Epithelial cell of prostate (primary cell): ENCODE measurements around the gene TMTC3.

Source experiments
- DNase-seq: peaks from one replicate; pipeline ENCODE4 v3.0.0-alpha.2; 2011; ENCODE audit warnings: low read depth, low spot score
- H3K27ac ChIP-seq: fragments of 450-650 bp; 2 replicates; pipeline ENCODE4 v1.5.1; 2017; ENCODE audit warnings: mild to moderate bottlenecking

TMTC3 gene

GRCh38 chr12:88218293-88218692 lies 76.2 kb downstream of the TMTC3 start:
- no peak for DNase-seq
- no peak overlapping the region for H3K27ac ChIP-seq

GRCh38 chr12:88219861-88220260 lies 77.8 kb downstream of the TMTC3 start:
- no peak for DNase-seq
- H3K27ac ChIP-seq, result no peak overlapping the region

- no peak for DNase-seq
- no peak overlapping the region for H3K27ac ChIP-seq
These were observed 81.4 kb downstream of the TMTC3 start for GRCh38 chr12:88223519-88223918.

- no peak for DNase-seq
These were observed 83.7 kb downstream of the TMTC3 start for GRCh38 chr12:88225776-88226175.

GRCh38 chr12:88227263-88227662 lies 85.2 kb downstream of the TMTC3 start:
- DNase-seq, result no peak
- no peak overlapping the region for H3K27ac ChIP-seq

More at GRCh38 chr12:88225776-88226175, 83.7 kb downstream of the TMTC3 start:
- no peak overlapping the region for H3K27ac ChIP-seq

GRCh38 chr12:88227871-88228270 lies 85.8 kb downstream of the TMTC3 start:
- H3K27ac ChIP-seq, result no peak overlapping the region
- no peak for DNase-seq

- no peak overlapping the region for H3K27ac ChIP-seq
- DNase-seq, result no peak
These were observed 86.6 kb downstream of the TMTC3 start for GRCh38 chr12:88228720-88229119.

- no peak overlapping the region for H3K27ac ChIP-seq
- DNase-seq, result no peak
These were observed 88.2 kb downstream of the TMTC3 start for GRCh38 chr12:88230271-88230670.

- H3K27ac ChIP-seq, result no peak overlapping the region
- DNase-seq, result no peak
These were observed 93.2 kb downstream of the TMTC3 start for GRCh38 chr12:88235183-88235833.

GRCh38 chr12:88237954-88238353 lies 95.8 kb downstream of the TMTC3 start:
- H3K27ac ChIP-seq, result peak overlapping the region; percentile 52
- DNase-seq, result peak; percentile 53

- DNase-seq, result no peak
- H3K27ac ChIP-seq, result peak overlapping the region; percentile 52
These were observed 96.3 kb downstream of the TMTC3 start for GRCh38 chr12:88238406-88238805.

- peak overlapping the region; percentile 73 for H3K27ac ChIP-seq
- DNase-seq, result peak; percentile 79
These were observed 99.9 kb downstream of the TMTC3 start for GRCh38 chr12:88241862-88242570.

- H3K27ac ChIP-seq, result peak overlapping the region; percentile 73
- DNase-seq, result no peak
These were observed 100.4 kb downstream of the TMTC3 start for GRCh38 chr12:88242571-88242925.

- no peak for DNase-seq
- H3K27ac ChIP-seq, result peak overlapping the region; percentile 73
These were observed 100.8 kb downstream of the TMTC3 start for GRCh38 chr12:88242939-88243338.

GRCh38 chr12:88243982-88244381 lies 101.9 kb downstream of the TMTC3 start:
- H3K27ac ChIP-seq, result no peak overlapping the region
- no peak for DNase-seq

- no peak overlapping the region for H3K27ac ChIP-seq
- DNase-seq, result no peak
These were observed 103.8 kb downstream of the TMTC3 start for GRCh38 chr12:88245905-88246304.

GRCh38 chr12:88247241-88247643 lies 105.1 kb downstream of the TMTC3 start:
- DNase-seq, result no peak
- no peak overlapping the region for H3K27ac ChIP-seq

- no peak overlapping the region for H3K27ac ChIP-seq
- no peak for DNase-seq
These were observed 106.5 kb downstream of the TMTC3 start for GRCh38 chr12:88248606-88249005.
